HT-29 (cell line): ENCODE measurements around the gene CCT8L2. TPM values are rescaled to one million over a fixed set of nuclear protein-coding genes. Genes with fewer than 3 reads are reported as not detected.
"Not testable (repeated sequence)": the region's sequence is repeated elsewhere in the genome, so short reads cannot be mapped to it uniquely, and the experiment has no call there.

Source experiments
- DNase-seq: peaks from one replicate; pipeline ENCODE4 v3.0.0-alpha.2; 2015; ENCODE audit warnings: low spot score
- total RNA-seq: library from RNA; depleted of rRNA; stranded (reverse); fragments of >200 nt; shearing (Covaris generic); gene quantifications from 2 replicates; pipeline ENCODE4 v1.2.3, GENCODE V29; 2014; rRNA removed

Gene CCT8L2
- total RNA-seq, 1 experiment from 2014 or later: not detected

- no peak for DNase-seq
Measured at GRCh38 chr22:16559056-16559955, 33.3 kb downstream of the CCT8L2 start.

- not testable (repeated sequence) for DNase-seq
Measured at GRCh38 chr22:16558376-16558945, 34.1 kb downstream of the CCT8L2 start.

GRCh38 chr22:16557511-16557910 lies 35.1 kb downstream of the CCT8L2 start:
- not testable (repeated sequence) for DNase-seq

GRCh38 chr22:16555077-16555994 lies 37.3 kb downstream of the CCT8L2 start:
- not testable (repeated sequence) for DNase-seq

GRCh38 chr22:16543310-16543709 lies 49.3 kb downstream of the CCT8L2 start:
- DNase-seq: not testable (repeated sequence)

Other genes starting within 250 kb of the CCT8L2 start
- gene XKR3, start 232.6 kb upstream of the CCT8L2 start, total RNA-seq: not detected in 2 replicates